ENCODE data around the gene PRKG1.

The PRKG1 gene

GRCh38 chr10:51629934-51630639 is 555.8 kb downstream of the PRKG1 start:
- Histone ChIP-seq H4K91ac (ENCODE audit: low read depth, low read length) (no peak overlapping the region), H3K9ac (ENCODE audit: low read length) (no peak overlapping the region), H4K8ac (ENCODE audit: low read depth, low read length) (no peak overlapping the region), H3K18ac (ENCODE audit: low read length) (no peak overlapping the region), H3K4ac (ENCODE audit: low read depth, low read length) (no peak overlapping the region), H2AFZ (ENCODE audit: insufficient read depth, low read length, poor library complexity) (no peak overlapping the region), H2BK5ac (ENCODE audit: low read depth, low read length, poor library complexity) (no peak overlapping the region), H2BK120ac (ENCODE audit: insufficient read depth, low read length, poor library complexity) (no peak overlapping the region), H3K9me3 (ENCODE audit: insufficient read depth, low read depth, low read length) (no peaks in the 10 kb centered on the region), H3K23ac (ENCODE audit: low read length) (no peak overlapping the region), H3K79me1 (ENCODE audit: low read length) (no peaks in the 10 kb centered on the region), H3K4me1 (ENCODE audit: control insufficient read depth in 1 of 2, insufficient read depth in 2 of 2, low read length in 2 of 2) (no peaks in the 10 kb centered on the region), H3K79me2 (ENCODE audit: control insufficient read depth, insufficient read depth, low read length, poor library complexity) (no peaks in the 10 kb centered on the region), H2BK12ac (ENCODE audit: low read length) (no peak overlapping the region), H3K4me2 (ENCODE audit: low read length) (no peak overlapping the region), H3K27ac (ENCODE audit: low read depth, low read length) (no peak overlapping the region), H3K27me3 (ENCODE audit: insufficient read depth, low read length) (no peaks in the 10 kb centered on the region), H3K4me3 (ENCODE audit: low read depth, low read length) (no peak overlapping the region), H4K12ac (ENCODE audit: low read depth, low read length) (no peak overlapping the region), H2AK5ac (ENCODE audit: low read length) (no peak overlapping the region), H3K36me3 (ENCODE audit: control insufficient read depth in 1 of 2, insufficient read depth in 2 of 2, low read length in 2 of 2) (no peaks in the 10 kb centered on the region), H3K14ac (ENCODE audit: low read length) (no peak overlapping the region)
- peak; percentile 76 to 88 for DNase-seq
- no CpG with 5 or more reads among the region's 11 CpGs for WGBS (ENCODE audit: extremely low coverage, insufficient coverage, insufficient read length)

GRCh38 chr10:51630640-51631005 is 556.3 kb downstream of the PRKG1 start:
- H2AK5ac ChIP-seq (ENCODE audit: low read length), result no peak overlapping the region
- no peak overlapping the region for H2BK120ac ChIP-seq (ENCODE audit: insufficient read depth, low read length, poor library complexity)
- no peak overlapping the region for H2BK12ac ChIP-seq (ENCODE audit: low read length)
- H3K79me2 ChIP-seq (ENCODE audit: control insufficient read depth, insufficient read depth, low read length, poor library complexity), result no peaks in the 10 kb centered on the region
- no peak overlapping the region for H4K8ac ChIP-seq (ENCODE audit: low read depth, low read length)
- H3K27me3 ChIP-seq (ENCODE audit: insufficient read depth, low read length), result no peaks in the 10 kb centered on the region
- no peak overlapping the region for H2AFZ ChIP-seq (ENCODE audit: insufficient read depth, low read length, poor library complexity)
- H3K14ac ChIP-seq (ENCODE audit: low read length), result no peak overlapping the region
- no peak overlapping the region for H3K23ac ChIP-seq (ENCODE audit: low read length)
- no peak overlapping the region for H3K18ac ChIP-seq (ENCODE audit: low read length)
- H3K36me3 ChIP-seq (ENCODE audit: control insufficient read depth in 1 of 2, insufficient read depth in 2 of 2, low read length in 2 of 2), result no peaks in the 10 kb centered on the region
- H3K79me1 ChIP-seq (ENCODE audit: low read length), result no peaks in the 10 kb centered on the region
- H4K12ac ChIP-seq (ENCODE audit: low read depth, low read length), result no peak overlapping the region
- H3K4me3 ChIP-seq (ENCODE audit: low read depth, low read length), result no peak overlapping the region
- H3K4ac ChIP-seq (ENCODE audit: low read depth, low read length), result no peak overlapping the region
- no peak overlapping the region for H3K27ac ChIP-seq (ENCODE audit: low read depth, low read length)
- H3K4me2 ChIP-seq (ENCODE audit: low read length), result no peak overlapping the region
- no peaks in the 10 kb centered on the region for H3K4me1 ChIP-seq (ENCODE audit: control insufficient read depth in 1 of 2, insufficient read depth in 2 of 2, low read length in 2 of 2)
- no CpG with 5 or more reads among the region's 7 CpGs for WGBS (ENCODE audit: extremely low coverage, insufficient coverage, insufficient read length)
- H3K9ac ChIP-seq (ENCODE audit: low read length), result no peak overlapping the region
- no peaks in the 10 kb centered on the region for H3K9me3 ChIP-seq (ENCODE audit: insufficient read depth, low read depth, low read length)
- H2BK5ac ChIP-seq (ENCODE audit: low read depth, low read length, poor library complexity), result no peak overlapping the region
- no peak overlapping the region for H4K91ac ChIP-seq (ENCODE audit: low read depth, low read length)
- DNase-seq, result peak in 1 of 2 donors; percentile 7

- Histone ChIP-seq H3K4me1 (ENCODE audit: control insufficient read depth in 1 of 2, insufficient read depth in 2 of 2, low read length in 2 of 2) (no peaks in the 10 kb centered on the region), H3K27me3 (ENCODE audit: insufficient read depth, low read length) (no peaks in the 10 kb centered on the region), H4K91ac (ENCODE audit: low read depth, low read length) (no peak overlapping the region), H2BK120ac (ENCODE audit: insufficient read depth, low read length, poor library complexity) (no peak overlapping the region), H2BK12ac (ENCODE audit: low read length) (no peak overlapping the region), H3K4ac (ENCODE audit: low read depth, low read length) (no peak overlapping the region), H3K79me2 (ENCODE audit: control insufficient read depth, insufficient read depth, low read length, poor library complexity) (no peaks in the 10 kb centered on the region), H4K8ac (ENCODE audit: low read depth, low read length) (no peak overlapping the region), H3K14ac (ENCODE audit: low read length) (no peak overlapping the region), H2BK5ac (ENCODE audit: low read depth, low read length, poor library complexity) (no peak overlapping the region), H2AK5ac (ENCODE audit: low read length) (no peak overlapping the region), H3K79me1 (ENCODE audit: low read length) (no peaks in the 10 kb centered on the region), H2AFZ (ENCODE audit: insufficient read depth, low read length, poor library complexity) (no peak overlapping the region), H3K36me3 (ENCODE audit: control insufficient read depth in 1 of 2, insufficient read depth in 2 of 2, low read length in 2 of 2) (no peaks in the 10 kb centered on the region), H3K9ac (ENCODE audit: low read length) (no peak overlapping the region), H3K4me3 (ENCODE audit: low read depth, low read length) (no peak overlapping the region), H3K4me2 (ENCODE audit: low read length) (no peak overlapping the region), H4K12ac (ENCODE audit: low read depth, low read length) (no peak overlapping the region), H3K27ac (ENCODE audit: low read depth, low read length) (no peak overlapping the region), H3K9me3 (ENCODE audit: insufficient read depth, low read depth, low read length) (no peaks in the 10 kb centered on the region), H3K18ac (ENCODE audit: low read length) (no peak overlapping the region), H3K23ac (ENCODE audit: low read length) (no peak overlapping the region)
- WGBS (ENCODE audit: extremely low coverage, insufficient coverage, insufficient read length), result no CpG with 5 or more reads among the region's 1 CpG
- no peak for DNase-seq
Measured at GRCh38 chr10:51635436-51635835, 561.1 kb downstream of the PRKG1 start.

GRCh38 chr10:51638211-51638610 is 563.9 kb downstream of the PRKG1 start:
- H3K4me2 ChIP-seq (ENCODE audit: low read length), result no peak overlapping the region
- WGBS (ENCODE audit: extremely low coverage, insufficient coverage, insufficient read length), result no CpG with 5 or more reads among the region's 4 CpGs
- H3K27ac ChIP-seq (ENCODE audit: low read depth, low read length), result no peak overlapping the region
- H3K4me1 ChIP-seq (ENCODE audit: control insufficient read depth in 1 of 2, insufficient read depth in 2 of 2, low read length in 2 of 2), result no peaks in the 10 kb centered on the region
- H4K91ac ChIP-seq (ENCODE audit: low read depth, low read length), result no peak overlapping the region
- H3K14ac ChIP-seq (ENCODE audit: low read length), result no peak overlapping the region
- H3K36me3 ChIP-seq (ENCODE audit: control insufficient read depth in 1 of 2, insufficient read depth in 2 of 2, low read length in 2 of 2), result no peaks in the 10 kb centered on the region
- H3K4me3 ChIP-seq (ENCODE audit: low read depth, low read length), result no peak overlapping the region
- no peak overlapping the region for H3K4ac ChIP-seq (ENCODE audit: low read depth, low read length)
- H3K18ac ChIP-seq (ENCODE audit: low read length), result no peak overlapping the region
- DNase-seq, result no peak
- no peaks in the 10 kb centered on the region for H3K79me1 ChIP-seq (ENCODE audit: low read length)
- H3K23ac ChIP-seq (ENCODE audit: low read length), result no peak overlapping the region
- H4K12ac ChIP-seq (ENCODE audit: low read depth, low read length), result no peak overlapping the region
- no peak overlapping the region for H2BK12ac ChIP-seq (ENCODE audit: low read length)
- no peaks in the 10 kb centered on the region for H3K79me2 ChIP-seq (ENCODE audit: control insufficient read depth, insufficient read depth, low read length, poor library complexity)
- H3K9ac ChIP-seq (ENCODE audit: low read length), result no peak overlapping the region
- H2BK120ac ChIP-seq (ENCODE audit: insufficient read depth, low read length, poor library complexity), result no peak overlapping the region
- no peak overlapping the region for H2AK5ac ChIP-seq (ENCODE audit: low read length)
- no peak overlapping the region for H4K8ac ChIP-seq (ENCODE audit: low read depth, low read length)
- H3K9me3 ChIP-seq (ENCODE audit: insufficient read depth, low read depth, low read length), result no peaks in the 10 kb centered on the region
- H2BK5ac ChIP-seq (ENCODE audit: low read depth, low read length, poor library complexity), result no peak overlapping the region
- no peak overlapping the region for H2AFZ ChIP-seq (ENCODE audit: insufficient read depth, low read length, poor library complexity)
- H3K27me3 ChIP-seq (ENCODE audit: insufficient read depth, low read length), result no peaks in the 10 kb centered on the region

Measured in trophoblast cell (in vitro differentiated cells and primary cell).